VCaP (cell line): ENCODE measurements around the gene IL22RA2.

Experiments
- H3K27ac ChIP-seq: fragments of 450-650 bp; 2 replicates; pipeline ENCODE4 v1.5.1; 2017
- TF ChIP-seq, protein P1 (sequence below): fragments of 450-650 bp; conservative IDR thresholded peaks from 2 replicates; pipeline ENCODE4 v1.5.1; 2017; ENCODE audit warnings: mild to moderate bottlenecking, moderate library complexity

IL22RA2 gene

DNA sequence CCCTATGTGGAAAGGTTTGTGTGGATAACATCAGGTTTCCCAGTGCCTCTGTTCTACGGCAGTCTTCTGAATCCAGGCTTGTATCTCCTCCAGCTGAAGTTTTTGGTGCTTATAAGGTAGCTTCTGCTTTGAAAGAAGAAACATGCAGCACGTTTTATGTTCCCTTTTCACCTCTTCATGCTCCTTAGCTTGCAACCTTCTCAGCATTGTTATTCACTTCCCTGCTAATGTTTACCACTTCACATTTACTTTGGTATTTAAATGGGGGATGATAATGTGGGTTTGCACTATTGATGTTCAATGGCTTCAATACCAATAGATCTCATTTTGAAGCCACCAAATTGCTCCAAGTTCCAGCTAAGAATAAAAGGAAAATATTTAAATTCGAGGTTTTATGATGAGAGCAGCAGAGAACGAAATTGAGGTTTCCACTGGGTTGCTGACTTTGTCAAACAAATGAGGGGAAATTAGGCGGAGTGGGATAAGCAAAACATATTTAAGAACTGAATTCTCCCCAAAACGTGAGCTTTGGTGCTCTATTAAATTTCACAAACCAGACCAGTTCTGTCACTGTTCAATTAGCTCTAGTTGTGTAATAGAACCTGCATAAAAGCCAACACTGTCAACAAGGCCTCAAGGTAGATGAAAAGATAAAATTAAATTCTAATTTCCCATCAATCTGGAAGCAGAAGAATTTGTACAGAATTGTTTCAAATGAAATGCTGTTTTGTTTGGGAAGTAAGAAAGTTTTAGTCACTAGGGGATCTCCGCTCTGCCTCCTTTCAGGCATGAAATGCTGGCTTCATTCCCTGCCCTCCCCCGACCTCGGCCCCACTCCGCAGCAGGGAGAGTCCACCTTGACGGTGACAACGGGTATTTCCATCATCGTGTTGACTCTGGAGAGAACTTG is 1.4 kb downstream of the IL22RA2 start:
- H3K27ac ChIP-seq = no peak overlapping the region
- TF ChIP-seq, protein P1, sequence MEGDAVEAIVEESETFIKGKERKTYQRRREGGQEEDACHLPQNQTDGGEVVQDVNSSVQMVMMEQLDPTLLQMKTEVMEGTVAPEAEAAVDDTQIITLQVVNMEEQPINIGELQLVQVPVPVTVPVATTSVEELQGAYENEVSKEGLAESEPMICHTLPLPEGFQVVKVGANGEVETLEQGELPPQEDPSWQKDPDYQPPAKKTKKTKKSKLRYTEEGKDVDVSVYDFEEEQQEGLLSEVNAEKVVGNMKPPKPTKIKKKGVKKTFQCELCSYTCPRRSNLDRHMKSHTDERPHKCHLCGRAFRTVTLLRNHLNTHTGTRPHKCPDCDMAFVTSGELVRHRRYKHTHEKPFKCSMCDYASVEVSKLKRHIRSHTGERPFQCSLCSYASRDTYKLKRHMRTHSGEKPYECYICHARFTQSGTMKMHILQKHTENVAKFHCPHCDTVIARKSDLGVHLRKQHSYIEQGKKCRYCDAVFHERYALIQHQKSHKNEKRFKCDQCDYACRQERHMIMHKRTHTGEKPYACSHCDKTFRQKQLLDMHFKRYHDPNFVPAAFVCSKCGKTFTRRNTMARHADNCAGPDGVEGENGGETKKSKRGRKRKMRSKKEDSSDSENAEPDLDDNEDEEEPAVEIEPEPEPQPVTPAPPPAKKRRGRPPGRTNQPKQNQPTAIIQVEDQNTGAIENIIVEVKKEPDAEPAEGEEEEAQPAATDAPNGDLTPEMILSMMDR = no peak

DNA sequence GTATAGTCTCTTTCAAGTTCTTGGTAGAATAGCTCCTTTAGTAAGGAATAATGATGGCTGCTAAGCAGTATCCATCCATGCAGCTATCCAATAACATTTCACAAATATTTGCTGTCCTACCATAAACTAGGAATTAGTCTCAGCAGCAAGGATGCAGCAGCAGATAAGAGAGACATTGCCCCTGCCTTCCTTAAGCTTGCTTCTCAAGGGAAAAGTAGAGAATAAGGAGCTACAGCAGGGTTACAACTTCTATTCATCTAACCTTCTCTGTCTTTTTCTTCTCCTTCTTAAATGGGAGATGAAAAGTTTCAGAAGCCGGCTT is 2.4 kb downstream of the IL22RA2 start:
- H3K27ac ChIP-seq = no peak overlapping the region
- TF ChIP-seq, protein P1 = no peak

DNA sequence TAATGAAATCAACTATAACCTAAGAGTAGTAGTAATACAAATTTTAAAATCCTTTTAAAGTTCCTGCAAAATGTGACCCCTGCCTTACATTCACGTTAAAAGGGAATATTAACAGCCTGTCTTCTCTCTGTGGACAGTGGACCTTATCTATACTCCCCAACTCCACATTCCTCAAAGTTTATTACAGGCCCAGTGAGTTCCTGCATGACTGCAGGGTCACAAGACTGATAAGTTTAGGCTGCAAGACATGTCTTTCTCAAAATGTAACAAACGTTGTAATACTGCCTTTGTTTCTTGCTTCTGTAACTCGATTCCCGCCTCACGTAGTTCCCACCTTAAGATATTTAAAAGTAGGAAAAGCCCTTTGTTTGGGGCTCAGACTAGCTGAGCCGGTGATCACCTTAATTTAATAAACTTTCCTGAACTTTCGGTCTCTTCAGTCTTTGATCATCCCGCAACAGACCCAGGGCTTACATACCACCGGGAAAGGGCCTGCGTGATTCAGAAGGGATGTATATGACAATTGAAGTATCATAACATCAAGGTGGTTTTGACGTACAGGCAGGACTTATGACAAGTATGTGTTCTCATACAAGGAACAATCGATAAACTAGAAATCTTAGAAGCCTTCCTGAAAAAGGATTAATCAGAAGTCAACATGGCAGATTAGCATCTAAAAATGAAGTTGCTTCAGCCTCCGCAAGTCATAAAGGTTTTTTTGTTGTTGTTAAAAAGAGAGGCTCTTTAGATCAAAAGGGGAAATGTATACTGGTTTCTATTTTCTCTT is 3.0 kb downstream of the IL22RA2 start:
- H3K27ac ChIP-seq = no peak overlapping the region
- TF ChIP-seq, protein P1 = no peak

DNA sequence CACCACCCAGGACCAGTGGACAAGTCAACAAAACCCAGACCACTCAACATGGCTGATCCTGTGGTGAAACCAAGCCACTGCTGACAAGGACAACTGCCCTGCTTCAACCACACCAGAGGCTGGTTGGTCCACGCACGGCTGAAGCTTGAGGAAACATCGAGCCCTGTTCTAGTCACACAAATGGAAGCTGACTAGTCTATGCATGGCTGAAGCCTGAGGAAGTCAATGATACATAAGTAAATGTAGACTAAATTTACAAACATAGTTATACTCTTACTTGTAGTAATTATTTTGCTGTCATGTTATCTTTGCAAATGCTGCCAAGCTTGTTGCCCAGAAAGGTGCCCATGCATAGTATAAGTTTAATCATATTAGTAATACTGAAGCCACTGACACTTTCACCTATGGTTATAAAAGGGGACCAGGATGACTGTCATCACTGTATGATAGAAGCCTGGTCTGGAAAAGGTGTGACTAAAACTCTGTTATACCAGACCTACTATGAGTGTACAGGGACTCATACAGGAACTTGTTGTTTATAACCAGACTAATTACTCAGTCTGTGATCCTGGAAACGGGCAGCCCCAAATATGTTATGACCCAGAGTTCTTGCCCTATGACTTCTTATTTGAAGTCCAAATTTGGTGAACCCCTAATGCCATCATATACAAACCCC is 5.6 kb downstream of the IL22RA2 start:
- TF ChIP-seq, protein P1 = no peak

DNA sequence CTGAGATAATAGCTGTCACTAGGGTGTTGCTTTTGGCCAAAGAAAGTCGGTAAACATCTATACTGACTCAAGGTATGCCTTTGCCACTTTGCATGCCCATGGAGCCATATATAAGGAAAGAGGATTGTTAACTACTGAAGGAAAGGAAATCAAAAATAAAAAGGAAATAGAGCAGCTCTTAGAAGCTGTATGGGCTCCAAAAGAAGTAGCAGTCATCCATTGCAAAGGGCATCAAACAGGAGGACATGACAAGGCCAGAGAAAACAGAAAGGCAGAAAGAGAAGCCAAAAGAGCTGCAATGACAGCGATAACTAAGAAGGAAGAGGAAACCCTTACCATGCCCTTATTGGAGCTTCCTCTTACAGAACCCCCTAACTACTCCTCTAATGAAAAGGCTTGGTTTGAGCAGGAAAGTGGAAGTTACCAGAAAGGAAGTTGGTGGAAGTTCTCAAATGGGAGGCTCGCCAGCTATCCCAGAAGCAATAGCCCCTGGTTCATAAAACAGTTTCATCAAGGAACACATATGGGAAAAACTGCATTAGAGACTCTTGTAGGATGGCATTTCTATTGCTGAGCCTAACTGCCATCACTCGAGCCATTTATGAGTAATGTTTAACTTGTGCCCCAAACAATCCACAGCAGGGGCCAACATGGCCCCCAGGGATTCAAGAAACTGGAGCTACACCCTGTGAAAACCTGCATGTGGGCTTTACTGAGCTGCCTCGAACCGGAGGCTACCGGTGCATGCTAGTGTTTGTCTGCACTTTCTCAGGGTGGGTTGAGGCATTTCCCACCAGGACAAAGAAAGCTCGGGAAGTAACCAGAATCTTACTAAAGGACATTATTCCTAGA is 7.0 kb downstream of the IL22RA2 start:
- TF ChIP-seq, protein P1 = peak; percentile 39
- H3K27ac ChIP-seq = no peak overlapping the region

More for the DNA sequence above, 5.6 kb downstream of the IL22RA2 start:
- H3K27ac ChIP-seq = no peak overlapping the region

DNA sequence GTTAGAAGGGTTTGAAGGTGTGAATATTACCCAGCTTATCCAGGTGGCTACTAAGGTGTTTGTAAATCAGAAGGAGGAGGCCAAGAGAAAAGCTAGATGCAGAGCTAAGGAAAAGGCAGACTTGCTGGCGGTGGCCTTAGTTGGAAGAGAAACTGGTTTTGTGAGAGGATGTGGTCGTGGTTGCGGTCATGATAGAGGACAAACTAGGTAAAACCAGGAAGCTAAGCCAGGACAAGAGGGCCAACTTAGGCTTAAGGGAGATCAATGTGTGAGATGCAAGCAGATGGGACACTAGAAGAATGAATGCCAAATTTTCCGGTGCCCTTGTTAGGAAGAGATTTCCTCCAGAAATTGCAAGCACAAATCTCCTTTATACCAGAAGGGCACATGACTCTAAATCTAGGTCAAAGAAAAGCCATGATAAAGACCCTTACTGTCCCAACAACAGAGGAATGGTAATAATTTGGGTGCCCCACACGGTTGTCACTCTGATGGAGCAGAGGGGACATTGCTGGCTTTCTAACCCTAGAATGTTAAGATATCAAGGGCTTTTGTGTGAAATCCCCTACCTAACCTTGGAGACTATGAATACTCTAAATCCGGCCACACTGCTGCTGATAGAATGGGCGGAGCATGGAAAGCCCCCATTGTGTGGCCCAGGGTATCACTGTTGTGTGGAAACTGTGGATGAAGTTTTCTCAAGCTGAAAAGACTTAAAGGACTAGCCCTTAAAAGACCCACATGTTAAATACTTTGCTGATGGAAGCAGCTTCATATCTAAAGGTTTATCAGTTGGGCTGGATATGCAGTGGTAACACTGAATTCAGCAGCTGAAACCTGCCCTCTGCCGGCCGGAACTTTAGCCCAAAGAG is 7.8 kb downstream of the IL22RA2 start:
- TF ChIP-seq, protein P1 = peak; percentile 77
- no peak overlapping the region for H3K27ac ChIP-seq
